ENCODE data around the gene GNLY.

GNLY gene

GRCh38 chr2:85697716-85698115 is 3.6 kb downstream of the GNLY start:
- Histone ChIP-seq H3K27me3 (ENCODE audit: low read depth, low read length) (peaks cover 12% of the 10 kb centered on the region), H3K9ac (ENCODE audit: low read length) (no peak overlapping the region), H3K27ac (ENCODE audit: low read length) (no peak overlapping the region), H3K9me3 (ENCODE audit: insufficient read depth, low read length) (no peaks in the 10 kb centered on the region), H3K4me3 (ENCODE audit: low read length) (no peak overlapping the region), H3K4me2 (ENCODE audit: low read length) (no peak overlapping the region), H2AFZ (ENCODE audit: low read depth, low read length) (no peak overlapping the region), H3K36me3 (replicated peaks; ENCODE audit: low read depth, low read length) (no peaks in the 10 kb centered on the region), H3K4me1 (ENCODE audit: low read length) (no peaks in the 10 kb centered on the region), H4K20me1 (ENCODE audit: insufficient read depth, low read length) (no peaks in the 10 kb centered on the region), H3K79me2 (ENCODE audit: low read length) (no peaks in the 10 kb centered on the region)
- TF ChIP-seq, protein P1, sequence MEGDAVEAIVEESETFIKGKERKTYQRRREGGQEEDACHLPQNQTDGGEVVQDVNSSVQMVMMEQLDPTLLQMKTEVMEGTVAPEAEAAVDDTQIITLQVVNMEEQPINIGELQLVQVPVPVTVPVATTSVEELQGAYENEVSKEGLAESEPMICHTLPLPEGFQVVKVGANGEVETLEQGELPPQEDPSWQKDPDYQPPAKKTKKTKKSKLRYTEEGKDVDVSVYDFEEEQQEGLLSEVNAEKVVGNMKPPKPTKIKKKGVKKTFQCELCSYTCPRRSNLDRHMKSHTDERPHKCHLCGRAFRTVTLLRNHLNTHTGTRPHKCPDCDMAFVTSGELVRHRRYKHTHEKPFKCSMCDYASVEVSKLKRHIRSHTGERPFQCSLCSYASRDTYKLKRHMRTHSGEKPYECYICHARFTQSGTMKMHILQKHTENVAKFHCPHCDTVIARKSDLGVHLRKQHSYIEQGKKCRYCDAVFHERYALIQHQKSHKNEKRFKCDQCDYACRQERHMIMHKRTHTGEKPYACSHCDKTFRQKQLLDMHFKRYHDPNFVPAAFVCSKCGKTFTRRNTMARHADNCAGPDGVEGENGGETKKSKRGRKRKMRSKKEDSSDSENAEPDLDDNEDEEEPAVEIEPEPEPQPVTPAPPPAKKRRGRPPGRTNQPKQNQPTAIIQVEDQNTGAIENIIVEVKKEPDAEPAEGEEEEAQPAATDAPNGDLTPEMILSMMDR (IDR thresholded peaks at IDR 0.05; ENCODE audit: low read depth, low read length): no peak
- no peak for TF ChIP-seq EZH2phosphoT487 (IDR thresholded peaks at IDR 0.05; ENCODE audit: low read depth)

GRCh38 chr2:85698184-85698879 is 4.2 kb downstream of the GNLY start:
- no peak for TF ChIP-seq EZH2phosphoT487 (IDR thresholded peaks at IDR 0.05; ENCODE audit: low read depth)
- TF ChIP-seq, protein P1 (IDR thresholded peaks at IDR 0.05; ENCODE audit: low read depth, low read length): no peak
- Histone ChIP-seq H3K4me3 (ENCODE audit: low read length) (no peak overlapping the region), H3K9ac (ENCODE audit: low read length) (no peak overlapping the region), H4K20me1 (ENCODE audit: insufficient read depth, low read length) (no peaks in the 10 kb centered on the region), H3K4me1 (ENCODE audit: low read length) (no peaks in the 10 kb centered on the region), H2AFZ (ENCODE audit: low read depth, low read length) (peak overlapping the region; percentile 30; the same call in 1 of the 2 replicates), H3K36me3 (replicated peaks; ENCODE audit: low read depth, low read length) (no peaks in the 10 kb centered on the region), H3K9me3 (ENCODE audit: insufficient read depth, low read length) (no peaks in the 10 kb centered on the region), H3K27ac (ENCODE audit: low read length) (no peak overlapping the region), H3K79me2 (ENCODE audit: low read length) (no peaks in the 10 kb centered on the region), H3K4me2 (ENCODE audit: low read length) (no peak overlapping the region), H3K27me3 (ENCODE audit: low read depth, low read length) (peaks cover 17% of the 10 kb centered on the region)

DNA sequence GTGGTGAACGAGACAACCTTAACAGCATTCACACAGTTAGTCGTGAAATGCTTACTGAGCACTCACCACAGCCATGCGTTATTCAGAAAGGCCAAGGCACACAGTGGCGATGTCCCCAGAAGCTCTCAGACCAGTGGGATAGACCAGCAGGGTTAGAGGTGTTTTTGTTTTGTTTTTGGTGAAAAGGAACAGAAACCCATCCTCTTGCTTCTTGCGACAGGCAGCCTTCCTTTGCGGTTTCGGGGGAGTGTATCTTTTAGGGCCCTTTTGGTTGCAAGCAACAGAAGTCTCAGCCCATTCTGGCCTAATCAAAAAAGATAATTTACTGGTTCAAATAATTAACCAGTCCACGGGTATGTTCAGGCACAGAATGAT is 4.7 kb downstream of the GNLY start:
- no peak overlapping the region for H3K9ac ChIP-seq (ENCODE audit: low read length)
- no peak overlapping the region for H3K4me2 ChIP-seq (ENCODE audit: low read length)
- TF ChIP-seq, protein P1 (IDR thresholded peaks at IDR 0.05; ENCODE audit: low read depth, low read length): no peak
- TF ChIP-seq EZH2phosphoT487 (IDR thresholded peaks at IDR 0.05; ENCODE audit: low read depth): no peak
- H2AFZ ChIP-seq (ENCODE audit: low read depth, low read length): no peak overlapping the region
- H4K20me1 ChIP-seq (ENCODE audit: insufficient read depth, low read length): no peaks in the 10 kb centered on the region
- no peaks in the 10 kb centered on the region for H3K4me1 ChIP-seq (ENCODE audit: low read length)
- H3K27me3 ChIP-seq (ENCODE audit: low read depth, low read length): peaks cover 17% of the 10 kb centered on the region
- no peaks in the 10 kb centered on the region for H3K9me3 ChIP-seq (ENCODE audit: insufficient read depth, low read length)
- no peak overlapping the region for H3K4me3 ChIP-seq (ENCODE audit: low read length)
- no peaks in the 10 kb centered on the region for H3K36me3 ChIP-seq (replicated peaks; ENCODE audit: low read depth, low read length)
- no peak overlapping the region for H3K27ac ChIP-seq (ENCODE audit: low read length)
- H3K79me2 ChIP-seq (ENCODE audit: low read length): no peaks in the 10 kb centered on the region

- TF ChIP-seq, protein P1 (IDR thresholded peaks at IDR 0.05; ENCODE audit: low read depth, low read length): no peak
- no peak for TF ChIP-seq EZH2phosphoT487 (IDR thresholded peaks at IDR 0.05; ENCODE audit: low read depth)
- H3K4me3 ChIP-seq (ENCODE audit: low read length): no peak overlapping the region
- no peak overlapping the region for H3K27ac ChIP-seq (ENCODE audit: low read length)
- no peak overlapping the region for H2AFZ ChIP-seq (ENCODE audit: low read depth, low read length)
- peaks cover under 1% of the 10 kb centered on the region; the same call in 1 of the 2 replicates for H3K4me1 ChIP-seq (ENCODE audit: low read length)
- H3K27me3 ChIP-seq (ENCODE audit: low read depth, low read length): peaks cover 17% of the 10 kb centered on the region
- H3K36me3 ChIP-seq (replicated peaks; ENCODE audit: low read depth, low read length): no peaks in the 10 kb centered on the region
- H3K4me2 ChIP-seq (ENCODE audit: low read length): no peak overlapping the region
- no peaks in the 10 kb centered on the region for H3K79me2 ChIP-seq (ENCODE audit: low read length)
- H3K9me3 ChIP-seq (ENCODE audit: insufficient read depth, low read length): no peaks in the 10 kb centered on the region
- H4K20me1 ChIP-seq (ENCODE audit: insufficient read depth, low read length): no peaks in the 10 kb centered on the region
- H3K9ac ChIP-seq (ENCODE audit: low read length): no peak overlapping the region
Observed at GRCh38 chr2:85699325-85699724, 5.2 kb downstream of the GNLY start.

Data from OCI-LY3 (cell line).